ENCODE results near the gene TMEM229A.

The TMEM229A gene

GRCh38 chr7:124033095-124033806 is 384 bp upstream of the TMEM229A start:
- H4K20me1 ChIP-seq (ENCODE audit: insufficient read depth, low read length) = no peaks in the 10 kb centered on the region
- H3K27ac ChIP-seq (ENCODE audit: low read length) = no peak overlapping the region
- no peak overlapping the region for H3K4me3 ChIP-seq (ENCODE audit: low read depth in 1 of 2, low read length in 2 of 2)
- H3K27me3 ChIP-seq (ENCODE audit: insufficient read depth, low read length, poor library complexity) = no peaks in the 10 kb centered on the region
- H3K36me3 ChIP-seq (ENCODE audit: insufficient read depth, low read length) = no peaks in the 10 kb centered on the region
- no peak overlapping the region for H3K4me2 ChIP-seq (ENCODE audit: insufficient read depth, low read length)
- no peaks in the 10 kb centered on the region for H3K4me1 ChIP-seq (ENCODE audit: insufficient read depth, low read length)
- TF ChIP-seq EZH2 (IDR thresholded peaks at IDR 0.05; ENCODE audit: borderline replicate concordance, low read depth, low read length, severe bottlenecking) = no peak
- no peak for TF ChIP-seq CTCF (IDR thresholded peaks at IDR 0.05; ENCODE audit: borderline replicate concordance, extremely low read depth, low read length, poor library complexity, severe bottlenecking)
- no peaks in the 10 kb centered on the region for H3K9me3 ChIP-seq (ENCODE audit: insufficient read depth, low read length, severe bottlenecking)
- H2AFZ ChIP-seq (ENCODE audit: low read depth, low read length) = no peak overlapping the region
- DNase-seq (no peak), ATAC-seq (ENCODE audit: insufficient read depth, low read depth) (no peak)
- H3K79me2 ChIP-seq (ENCODE audit: insufficient read depth, low read length) = no peaks in the 10 kb centered on the region
- H3K9ac ChIP-seq (ENCODE audit: low read depth, low read length) = no peak overlapping the region

GRCh38 chr7:124031919-124032318 is 948 bp downstream of the TMEM229A start:
- Histone ChIP-seq H4K20me1 (ENCODE audit: insufficient read depth, low read length) (no peaks in the 10 kb centered on the region), H3K4me3 (ENCODE audit: low read depth in 1 of 2, low read length in 2 of 2) (no peak overlapping the region), H3K79me2 (ENCODE audit: insufficient read depth, low read length) (no peaks in the 10 kb centered on the region), H3K9me3 (ENCODE audit: insufficient read depth, low read length, severe bottlenecking) (no peaks in the 10 kb centered on the region), H2AFZ (ENCODE audit: low read depth, low read length) (no peak overlapping the region), H3K4me2 (ENCODE audit: insufficient read depth, low read length) (no peak overlapping the region), H3K36me3 (ENCODE audit: insufficient read depth, low read length) (no peaks in the 10 kb centered on the region), H3K27ac (ENCODE audit: low read length) (no peak overlapping the region), H3K4me1 (ENCODE audit: insufficient read depth, low read length) (no peaks in the 10 kb centered on the region), H3K9ac (ENCODE audit: low read depth, low read length) (no peak overlapping the region), H3K27me3 (ENCODE audit: insufficient read depth, low read length, poor library complexity) (no peaks in the 10 kb centered on the region)
- no peak for ATAC-seq (ENCODE audit: insufficient read depth, low read depth)
- no peak for DNase-seq
- TF ChIP-seq CTCF (IDR thresholded peaks at IDR 0.05; ENCODE audit: borderline replicate concordance, extremely low read depth, low read length, poor library complexity, severe bottlenecking) = no peak
- TF ChIP-seq EZH2 (IDR thresholded peaks at IDR 0.05; ENCODE audit: borderline replicate concordance, low read depth, low read length, severe bottlenecking) = no peak

- Histone ChIP-seq H3K36me3 (ENCODE audit: insufficient read depth, low read length) (no peaks in the 10 kb centered on the region), H3K4me3 (ENCODE audit: low read depth in 1 of 2, low read length in 2 of 2) (no peak overlapping the region), H3K79me2 (ENCODE audit: insufficient read depth, low read length) (no peaks in the 10 kb centered on the region), H4K20me1 (ENCODE audit: insufficient read depth, low read length) (no peaks in the 10 kb centered on the region), H3K4me2 (ENCODE audit: insufficient read depth, low read length) (no peak overlapping the region), H3K4me1 (ENCODE audit: insufficient read depth, low read length) (no peaks in the 10 kb centered on the region), H3K9ac (ENCODE audit: low read depth, low read length) (no peak overlapping the region), H3K27ac (ENCODE audit: low read length) (no peak overlapping the region), H3K9me3 (ENCODE audit: insufficient read depth, low read length, severe bottlenecking) (no peaks in the 10 kb centered on the region), H3K27me3 (ENCODE audit: insufficient read depth, low read length, poor library complexity) (no peaks in the 10 kb centered on the region), H2AFZ (ENCODE audit: low read depth, low read length) (no peak overlapping the region)
- TF ChIP-seq CTCF (IDR thresholded peaks at IDR 0.05; ENCODE audit: borderline replicate concordance, extremely low read depth, low read length, poor library complexity, severe bottlenecking) (no peak), EZH2 (IDR thresholded peaks at IDR 0.05; ENCODE audit: borderline replicate concordance, low read depth, low read length, severe bottlenecking) (no peak)
- no peak for ATAC-seq (ENCODE audit: insufficient read depth, low read depth)
- DNase-seq = no peak
Observed at GRCh38 chr7:124031406-124031805, 1.5 kb downstream of the TMEM229A start.

Data from DND-41 (cell line).